Measurements from ENCODE around the gene CSAG2. TPM values are rescaled to one million over a fixed set of nuclear protein-coding genes. Genes with fewer than 3 reads are reported as not detected.

The CSAG2 gene
- total RNA-seq, 1 experiment from 2014 or later = not detected

GRCh38 chrX:152663086-152663485, 46.0 kb downstream of the CSAG2 start:
- DNase-seq (ENCODE audit: low read depth) = no peak

- DNase-seq (ENCODE audit: low read depth) = no peak
Observed at GRCh38 chrX:152658302-152658701, 50.8 kb downstream of the CSAG2 start.

Other genes with a start within 250 kb of the CSAG2 start
- gene GABRQ, start 71.4 kb downstream of the CSAG2 start, total RNA-seq (2014; rRNA removed; shearing (Covaris generic)) = 4.8 and 8.8 TPM in 2 replicates
- gene MAGEA3, start 10.5 kb downstream of the CSAG2 start, total RNA-seq (2014; rRNA removed; shearing (Covaris generic)) = 14.5 and 16.6 TPM in 2 replicates
- 1.9 and 2.5 TPM in 2 replicates for gene MAGEA2B, start 5.4 kb upstream of the CSAG2 start, total RNA-seq (2014; rRNA removed; shearing (Covaris generic))
- gene CSAG1, start 24.4 kb upstream of the CSAG2 start, total RNA-seq (2014; rRNA removed; shearing (Covaris generic)) = 6.5 and 6.6 TPM in 2 replicates
- gene MAGEA12, start 24.5 kb upstream of the CSAG2 start, total RNA-seq (2014; rRNA removed; shearing (Covaris generic)) = 13.4 and 15.5 TPM in 2 replicates
- 0.94 and 1.7 TPM in 2 replicates for gene MAGEA2, start 44.6 kb upstream of the CSAG2 start, total RNA-seq (2014; rRNA removed; shearing (Covaris generic))
- gene CSAG3, start 49.9 kb upstream of the CSAG2 start, total RNA-seq (2014; rRNA removed; shearing (Covaris generic)) = 2.6 and 3.2 TPM in 2 replicates
- 23.7 and 25.3 TPM in 2 replicates for gene MAGEA6, start 60.4 kb upstream of the CSAG2 start, total RNA-seq (2014; rRNA removed; shearing (Covaris generic))
- 123 and 144 TPM in 2 replicates for gene CETN2, start 121.5 kb upstream of the CSAG2 start, total RNA-seq (2014; rRNA removed; shearing (Covaris generic))
- gene NSDHL, start 121.8 kb upstream of the CSAG2 start, total RNA-seq (2014; rRNA removed; shearing (Covaris generic)) = 29.9 and 35.0 TPM in 2 replicates
- gene ZNF185, start 188.8 kb upstream of the CSAG2 start, total RNA-seq (2014; rRNA removed; shearing (Covaris generic)) = 4.9 and 6.5 TPM in 2 replicates